MM.1S (cell line): ENCODE results near the gene RPL21.
"Not testable (repeated sequence)": the region's sequence is repeated elsewhere in the genome, so short reads cannot be mapped to it uniquely, and the experiment has no call there.

Experiments
- CTCF ChIP-seq: fragments of 300-600 bp; sonication (generic); IDR thresholded peaks from 2 replicates; pipeline ENCODE4 v1.5.1; 2016; ENCODE audit warnings: antibody characterized with exemption, low read length, mixed read lengths
- EZH2 ChIP-seq: fragments of 300-600 bp; sonication (generic); optimal IDR thresholded peaks from 2 replicates; pipeline ENCODE3; 2017; ENCODE audit warnings: low read depth, mild to moderate bottlenecking, antibody characterized with exemption, low read length, mixed read lengths

GRCh38 chr13:27213386-27213785, 38.0 kb upstream of the RPL21 start:
- TF ChIP-seq CTCF, EZH2: not testable (repeated sequence)
